C4-2B (cell line): ENCODE measurements around the gene IQGAP2.

Experiments
- ZFX ChIP-seq: fragments of 450-650 bp; IDR thresholded peaks from 2 replicates; pipeline ENCODE4 v1.6.1; 2017
- TF ChIP-seq, protein P1 (sequence below): fragments of 450-650 bp; conservative IDR thresholded peaks from 2 replicates; pipeline ENCODE4 v1.5.1; 2017; ENCODE audit warnings: mild to moderate bottlenecking

DNA sequence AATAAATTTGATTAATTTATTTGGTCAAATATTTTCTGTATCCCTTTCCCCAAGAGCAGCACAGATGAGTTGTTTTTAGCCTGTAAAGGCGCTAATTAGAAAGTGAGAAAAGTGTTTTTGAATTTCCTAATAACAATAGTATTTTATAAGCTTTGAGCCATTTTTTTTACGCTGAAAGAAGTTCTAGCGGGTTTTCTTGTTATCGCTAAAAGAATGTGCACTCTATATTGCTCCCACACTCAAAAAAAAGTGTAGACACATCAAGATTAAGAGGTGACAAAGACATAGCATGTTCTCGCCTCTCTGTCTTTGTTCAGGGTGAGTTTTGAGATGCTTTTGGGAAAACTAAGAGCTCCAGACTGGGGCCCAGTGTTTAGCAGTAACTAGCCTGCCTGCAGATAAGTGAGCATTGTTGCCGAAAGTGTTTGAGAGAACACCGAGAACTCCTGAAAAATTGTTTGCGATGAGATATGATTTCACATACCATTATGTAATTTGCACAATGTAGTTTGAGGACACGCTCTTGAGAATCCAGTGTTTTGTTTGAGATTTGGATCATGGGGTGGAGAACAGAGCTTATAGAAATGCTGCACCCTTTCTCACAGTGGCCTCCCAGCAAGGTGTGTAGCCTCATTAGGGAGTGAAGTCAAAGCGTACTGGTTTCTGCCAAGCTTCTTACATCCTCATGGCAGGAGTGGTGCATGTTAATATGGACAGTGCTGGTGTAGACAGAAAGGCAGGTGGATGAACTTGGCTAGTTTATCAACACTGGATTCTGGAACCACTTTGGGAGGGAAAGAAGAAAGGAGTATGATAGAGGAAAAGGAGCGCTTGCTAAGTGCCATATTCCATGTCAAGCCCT, 314.4 kb downstream of the IQGAP2 start:
- TF ChIP-seq, protein P1, sequence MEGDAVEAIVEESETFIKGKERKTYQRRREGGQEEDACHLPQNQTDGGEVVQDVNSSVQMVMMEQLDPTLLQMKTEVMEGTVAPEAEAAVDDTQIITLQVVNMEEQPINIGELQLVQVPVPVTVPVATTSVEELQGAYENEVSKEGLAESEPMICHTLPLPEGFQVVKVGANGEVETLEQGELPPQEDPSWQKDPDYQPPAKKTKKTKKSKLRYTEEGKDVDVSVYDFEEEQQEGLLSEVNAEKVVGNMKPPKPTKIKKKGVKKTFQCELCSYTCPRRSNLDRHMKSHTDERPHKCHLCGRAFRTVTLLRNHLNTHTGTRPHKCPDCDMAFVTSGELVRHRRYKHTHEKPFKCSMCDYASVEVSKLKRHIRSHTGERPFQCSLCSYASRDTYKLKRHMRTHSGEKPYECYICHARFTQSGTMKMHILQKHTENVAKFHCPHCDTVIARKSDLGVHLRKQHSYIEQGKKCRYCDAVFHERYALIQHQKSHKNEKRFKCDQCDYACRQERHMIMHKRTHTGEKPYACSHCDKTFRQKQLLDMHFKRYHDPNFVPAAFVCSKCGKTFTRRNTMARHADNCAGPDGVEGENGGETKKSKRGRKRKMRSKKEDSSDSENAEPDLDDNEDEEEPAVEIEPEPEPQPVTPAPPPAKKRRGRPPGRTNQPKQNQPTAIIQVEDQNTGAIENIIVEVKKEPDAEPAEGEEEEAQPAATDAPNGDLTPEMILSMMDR, result no peak
- TF ChIP-seq ZFX, result no peak
